Naive thymus-derived CD8-positive, alpha-beta T cell (primary cell): ENCODE measurements around the gene TIGIT. TPM values are rescaled to one million over a fixed set of nuclear protein-coding genes. Genes with fewer than 3 reads are reported as not detected.
A peak's percentile ranks its signal among the peaks of the same experiment; 100 is the strongest.

Source experiments
- ATAC-seq, 2 donors: fragments of 150-1000 bp; cut with Tn5 transposase in 1 of 2; sonication (Bioruptor Pico), chemical (Tn5 transposase) in 1 of 2; 1 replicate in 1 of 2; 2 replicates in 1 of 2; pipeline ENCODE4 v1.10.0; 2021; ENCODE audit warnings: mild to moderate bottlenecking in 2 of 2, moderate library complexity in 2 of 2
- POLR2A ChIA-PET: fragments of 350-600 bp; sonication (Branson Sonifier 250); formaldehyde crosslinking; loops from one replicate; lab custom pipeline; 2021; ENCODE audit warnings: antibody characterized with exemption; lab: Charles Lee
- DNase-seq, 10 donors: peaks; one replicate each; pipeline versions ENCODE4 v3.0.0 to v3.0.0-alpha.2; 2020 to 2022
- H3K27ac Mint-ChIP-seq, 10 donors: one replicate each; pipeline ENCODE4 v1.8.0; 2020 to 2022; ENCODE audit warnings: mild to moderate bottlenecking in 10 of 10, mixed read lengths in 10 of 10, moderate library complexity in 4 of 10, inconsistent platforms in 1 of 10
- H3K27me3 Mint-ChIP-seq, 5 donors: one replicate each; pipeline ENCODE4 v1.8.0; 2021 to 2022; ENCODE audit warnings: mixed read lengths in 5 of 5
- H3K36me3 Mint-ChIP-seq, 3 donors: one replicate each; pipeline ENCODE4 v1.8.0; 2020 to 2022; ENCODE audit warnings: mixed read lengths in 3 of 3, mild to moderate bottlenecking in 2 of 3, inconsistent platforms in 1 of 3
- H3K4me1 Mint-ChIP-seq, 4 donors: one replicate each; pipeline ENCODE4 v1.8.0; 2021 to 2022; ENCODE audit warnings: mixed read lengths in 4 of 4
- H3K4me3 Mint-ChIP-seq, 10 donors: one replicate each; pipeline ENCODE4 v1.8.0; 2020 to 2022; ENCODE audit warnings: mild to moderate bottlenecking in 10 of 10, mixed read lengths in 10 of 10, moderate library complexity in 6 of 10, inconsistent platforms in 1 of 10
- H3K9me3 Mint-ChIP-seq, 9 donors: one replicate each; pipeline ENCODE4 v1.8.0; 2020 to 2022; ENCODE audit warnings: mixed read lengths in 9 of 9, mild to moderate bottlenecking in 3 of 9, inconsistent platforms in 1 of 9, moderate library complexity in 1 of 9
- polyA plus RNA-seq, 3 donors: library from polyadenylated mRNA; unstranded; fragments of 300-500 nt; fragmentation: Illumina TruSeq; gene quantifications; one replicate each; pipeline ENCODE4 v1.2.3, GENCODE V29; 2021
- total RNA-seq, 8 experiments: library from RNA in 2 of 8; stranded (reverse) in 2 of 8; gene quantifications; one replicate each; pipeline ENCODE4 v1.2.3 and lab custom pipeline; 2021 to 2026

Gene TIGIT
- total and polyA plus RNA-seq, 5 experiments from 2014 or later, result 1.5 to 58.2 (median 5.0) TPM

DNA sequence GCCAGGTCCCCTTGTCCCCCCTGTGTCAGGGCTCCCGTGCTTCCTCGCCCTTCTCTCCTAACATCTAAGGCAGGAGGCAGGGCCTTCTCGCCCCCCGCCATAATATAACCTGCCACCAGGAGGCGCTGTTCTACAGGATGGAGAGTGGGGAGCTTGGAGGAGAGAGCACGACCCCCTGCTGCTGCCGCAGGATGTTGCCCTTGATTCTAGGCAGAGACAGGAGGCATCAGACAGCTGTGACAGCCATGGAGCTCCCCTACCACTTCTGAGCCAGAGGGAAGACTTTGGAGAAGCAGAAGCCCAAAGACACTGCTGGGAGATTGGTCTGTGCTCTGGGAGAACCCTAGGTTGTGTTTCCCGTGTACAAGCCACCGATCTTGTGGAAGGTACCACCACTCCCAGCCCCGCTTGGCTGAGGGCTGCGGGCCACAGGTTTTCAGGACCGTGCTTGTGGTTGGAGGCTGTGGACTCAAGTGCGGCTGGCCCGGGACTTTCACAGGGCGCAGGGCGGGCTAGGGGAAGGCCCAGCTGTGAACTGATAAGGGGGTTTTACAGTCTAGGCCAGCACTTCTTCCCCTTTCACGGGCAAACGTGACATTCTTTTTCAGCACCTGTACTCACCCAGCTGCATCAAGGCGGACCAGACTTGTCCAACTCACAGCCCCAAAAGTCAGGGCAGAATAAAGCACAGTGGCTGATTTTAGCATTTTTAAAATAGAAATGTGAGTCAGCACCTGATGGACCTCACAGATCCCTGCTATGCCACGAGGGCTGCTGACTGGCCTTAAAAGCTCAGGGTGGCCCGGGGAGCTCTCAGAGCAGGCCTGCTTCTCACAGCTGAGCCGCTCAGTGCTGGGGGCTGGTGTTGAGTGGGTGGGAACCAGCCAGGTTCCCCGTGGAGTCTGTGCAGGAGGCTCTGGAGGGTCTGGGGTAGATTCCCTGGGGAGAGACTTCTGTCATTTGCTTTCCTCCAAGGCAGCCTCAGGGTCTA is 2.6 kb upstream of the TIGIT start:
- Mint-ChIP-seq H3K9me3 (no peaks in the 10 kb centered on the region), H3K27ac (peak overlapping the region; percentile 82 to 93 (median 90)), H3K36me3 (no peaks in the 10 kb centered on the region), H3K4me3 (peak overlapping the region; percentile 51 to 88 (median 67)), H3K27me3 (no peaks in the 10 kb centered on the region), H3K4me1 (peaks cover 9 to 49% (median 14%) of the 10 kb centered on the region in 4 donors)
- peak; percentile 65 to 95 (median 86) for DNase-seq
- POLR2A ChIA-PET, result interaction anchor here (0.8 to 5.0 kb wide), 7 partner anchors 14 to 139 kb away, joined by 3 to 63 read pairs (median 5); no protein-coding TSS in a partner anchor
- peak; percentile 83 to 86 for ATAC-seq

DNA sequence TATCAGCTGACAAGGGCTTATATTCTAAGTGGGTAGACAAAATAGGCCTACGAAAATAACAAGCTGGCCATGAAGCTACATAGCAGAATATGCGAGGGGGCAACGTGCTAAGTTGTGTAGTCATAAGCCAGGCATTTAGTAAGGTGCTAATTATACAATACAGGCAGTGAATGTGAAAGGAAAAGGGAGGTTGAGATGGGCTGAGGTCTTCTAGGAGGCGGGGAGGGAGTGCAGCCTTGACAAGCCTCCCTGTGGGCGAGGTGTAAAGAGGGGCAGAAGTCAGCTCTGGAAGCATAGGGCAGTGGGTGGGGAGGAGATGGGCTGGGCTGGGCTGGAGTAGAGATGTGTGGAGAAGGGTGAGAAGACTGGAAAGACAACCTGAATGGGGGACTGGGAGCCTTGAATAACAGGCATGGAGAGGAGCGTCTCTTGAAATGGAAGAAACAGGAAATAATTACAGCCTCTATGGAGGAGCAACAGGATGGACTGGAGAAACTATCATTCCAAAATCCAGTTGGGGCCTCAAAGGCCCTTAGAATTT is 1.2 kb downstream of the TIGIT start:
- DNase-seq (no peak), ATAC-seq (no peak)
- Mint-ChIP-seq H3K27me3 (no peaks in the 10 kb centered on the region), H3K27ac (peak overlapping the region in 7 of 10 donors; percentile 34 to 91 (median 76)), H3K4me3 (peak overlapping the region in 8 of 10 donors; percentile 18 to 87 (median 51)), H3K9me3 (no peaks in the 10 kb centered on the region), H3K4me1 (peaks cover 7 to 68% (median 19%) of the 10 kb centered on the region in 4 donors), H3K36me3 (no peaks in the 10 kb centered on the region)
- POLR2A ChIA-PET, result interaction anchor here (1.4 to 5.0 kb wide), 2 partner anchors 81 kb away, joined by 15 to 63 read pairs; no protein-coding TSS in a partner anchor

DNA sequence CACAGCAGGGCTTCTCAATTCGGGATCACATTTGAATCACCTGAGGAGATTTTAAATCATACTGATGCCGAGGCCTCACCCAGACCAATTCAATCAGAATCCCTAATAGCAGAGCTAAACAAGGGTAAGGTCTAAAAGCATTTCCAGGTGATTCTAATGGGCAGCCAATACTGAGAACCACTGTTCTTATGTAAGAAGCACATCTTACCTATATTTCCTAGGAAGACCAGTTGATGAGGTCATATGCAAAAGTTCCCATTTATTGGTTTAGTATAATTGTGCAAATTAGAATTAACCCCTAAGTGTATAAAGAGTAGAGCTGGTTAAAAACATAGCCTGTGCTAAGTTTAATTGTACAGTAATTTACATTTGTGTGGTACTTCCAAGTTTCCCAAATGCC is 2.1 kb downstream of the TIGIT start:
- Mint-ChIP-seq H3K9me3 (no peaks in the 10 kb centered on the region), H3K4me1 (peaks cover 3 to 68% (median 17%) of the 10 kb centered on the region in 4 donors), H3K27ac (peak overlapping the region in 5 of 10 donors; percentile 18 to 91 (median 46)), H3K36me3 (no peaks in the 10 kb centered on the region), H3K27me3 (no peaks in the 10 kb centered on the region), H3K4me3 (peak overlapping the region in 4 of 10 donors; percentile 19 to 87 (median 62))
- ATAC-seq (no peak), DNase-seq (no peak)
- POLR2A ChIA-PET, result interaction anchor here (1.4 kb wide), 1 partner anchor 82 kb away, joined by 15 read pairs; no protein-coding TSS in a partner anchor

- H3K27ac Mint-ChIP-seq, result peak overlapping the region in 6 of 10 donors; percentile 12 to 92 (median 45)
- H3K36me3 Mint-ChIP-seq, result no peaks in the 10 kb centered on the region
- peak in 6 of 10 donors; percentile 3 to 66 (median 34) for DNase-seq
- peak; percentile 70 to 73 for ATAC-seq
- peak overlapping the region in 8 of 10 donors; percentile 6 to 80 (median 40) for H3K4me3 Mint-ChIP-seq
- H3K9me3 Mint-ChIP-seq, result no peaks in the 10 kb centered on the region
- no peaks in the 10 kb centered on the region for H3K27me3 Mint-ChIP-seq
- POLR2A ChIA-PET, result interaction anchor here (1.1 to 2.0 kb wide), 2 partner anchors 38 to 85 kb away, joined by 3 to 21 read pairs; no protein-coding TSS in a partner anchor
- H3K4me1 Mint-ChIP-seq, result peaks cover 0 to 49% (median 14%) of the 10 kb centered on the region in 4 donors
These were observed 5.6 kb downstream of the TIGIT start for GRCh38 chr3:114299421-114299820.

DNA sequence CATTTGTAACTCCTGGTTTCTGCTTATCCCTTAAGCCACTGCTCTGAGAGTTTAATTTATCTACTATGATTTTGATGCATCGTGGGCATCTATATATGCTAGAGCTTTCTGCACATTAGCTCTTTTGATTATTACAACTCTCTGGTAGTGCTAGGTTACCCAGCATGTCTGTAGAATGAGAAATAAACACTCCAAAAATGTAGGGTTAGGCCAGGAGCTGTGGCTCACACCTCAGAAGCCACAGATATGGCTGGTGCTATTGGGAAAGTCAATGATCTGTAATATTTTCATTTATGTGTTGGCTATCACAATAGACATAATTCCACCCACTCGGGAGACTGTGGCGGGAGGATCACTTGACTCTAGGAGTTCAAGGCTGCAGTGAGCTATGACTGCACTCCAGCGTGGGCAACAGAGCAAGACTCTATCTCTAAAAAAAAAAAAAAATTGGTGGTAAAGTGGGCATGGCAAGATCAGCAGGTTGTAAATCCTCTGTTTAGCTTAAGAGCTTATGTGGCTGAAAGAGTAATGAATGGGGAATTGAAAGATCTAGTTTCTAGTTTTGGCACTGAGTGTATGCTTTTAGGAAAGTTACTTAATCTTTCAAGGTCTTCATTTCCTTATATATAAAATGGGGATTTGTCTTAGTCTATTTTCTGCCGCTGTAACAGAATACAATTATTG is 6.3 kb downstream of the TIGIT start:
- no peaks in the 10 kb centered on the region for H3K36me3 Mint-ChIP-seq
- ATAC-seq, result no peak
- DNase-seq, result no peak
- POLR2A ChIA-PET, result interaction anchor here (2.0 kb wide), 1 partner anchor 86 kb away, joined by 21 read pairs; no protein-coding TSS in a partner anchor
- H3K27me3 Mint-ChIP-seq, result peaks cover 0 to under 1% (median 0%) of the 10 kb centered on the region in 5 donors
- H3K27ac Mint-ChIP-seq, result peak overlapping the region in 5 of 10 donors; percentile 12 to 92 (median 46)
- peaks cover 0 to 43% (median 10%) of the 10 kb centered on the region in 4 donors for H3K4me1 Mint-ChIP-seq
- peak overlapping the region in 3 of 10 donors; percentile 6 to 80 (median 13) for H3K4me3 Mint-ChIP-seq
- no peaks in the 10 kb centered on the region for H3K9me3 Mint-ChIP-seq

DNA sequence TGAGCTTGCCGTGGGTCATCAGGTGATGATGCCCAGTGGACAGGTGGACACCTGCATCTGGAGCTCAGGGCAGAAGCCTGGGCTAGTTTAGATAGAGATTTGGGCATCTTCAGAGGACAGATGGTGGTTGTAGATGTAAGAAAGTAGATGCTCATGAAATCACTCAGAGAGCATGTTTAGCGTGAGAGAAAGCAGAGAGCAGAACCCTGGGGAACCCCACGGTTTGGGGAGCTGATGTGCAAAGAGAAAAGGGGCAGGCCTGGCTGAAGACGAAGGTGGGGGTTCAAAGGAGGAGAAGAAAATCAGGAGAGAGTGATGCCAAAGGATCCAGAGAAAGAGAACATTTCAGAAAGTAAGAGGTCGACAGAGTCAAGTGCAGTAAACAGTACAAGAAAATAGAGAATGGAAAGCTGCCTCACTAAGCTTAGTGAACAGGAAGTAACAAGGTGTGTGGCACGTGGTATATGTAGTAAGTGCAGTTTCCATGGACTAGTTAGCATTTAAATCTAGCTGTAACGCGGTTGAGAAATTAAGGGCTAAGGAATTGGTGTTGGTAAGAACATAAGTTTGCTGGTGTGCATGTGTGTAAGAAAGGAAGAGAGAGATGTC is 13.5 kb downstream of the TIGIT start:
- H3K4me3 Mint-ChIP-seq, result peak overlapping the region in 8 of 10 donors; percentile 18 to 68 (median 60)
- peaks cover 12 to 34% (median 30%) of the 10 kb centered on the region in 4 donors for H3K4me1 Mint-ChIP-seq
- ATAC-seq (peak; percentile 44 to 58), DNase-seq (peak in 1 of 10 donors; percentile 32)
- peak overlapping the region; percentile 0 to 98 (median 88) for H3K27ac Mint-ChIP-seq
- POLR2A ChIA-PET, result interaction anchor here (0.8 to 2.2 kb wide), 3 partner anchors 16 to 94 kb away, joined by 3 to 12 read pairs (median 5); no protein-coding TSS in a partner anchor
- H3K36me3 Mint-ChIP-seq, result peaks cover 0 to 4% (median 2%) of the 10 kb centered on the region in 3 donors
- H3K27me3 Mint-ChIP-seq, result peaks cover 0 to 8% (median 1%) of the 10 kb centered on the region in 5 donors
- no peaks in the 10 kb centered on the region for H3K9me3 Mint-ChIP-seq

DNA sequence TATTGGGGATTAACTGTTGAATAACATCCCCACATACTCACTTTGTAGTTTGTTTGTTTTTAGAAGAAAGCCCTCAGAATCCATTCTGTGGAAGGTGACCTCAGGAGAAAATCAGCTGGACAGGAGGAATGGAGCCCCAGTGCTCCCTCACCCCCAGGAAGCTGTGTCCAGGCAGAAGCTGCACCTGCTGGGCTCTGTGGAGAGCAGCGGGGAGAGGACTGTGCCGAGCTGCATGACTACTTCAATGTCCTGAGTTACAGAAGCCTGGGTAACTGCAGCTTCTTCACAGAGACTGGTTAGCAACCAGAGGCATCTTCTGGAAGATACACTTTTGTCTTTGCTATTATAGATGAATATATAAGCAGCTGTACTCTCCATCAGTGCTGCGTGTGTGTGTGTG is 14.0 kb downstream of the TIGIT start:
- POLR2A ChIA-PET, result interaction anchor here (0.8 to 2.2 kb wide), 2 partner anchors 20 to 94 kb away, joined by 3 to 12 read pairs; no protein-coding TSS in a partner anchor

DNA sequence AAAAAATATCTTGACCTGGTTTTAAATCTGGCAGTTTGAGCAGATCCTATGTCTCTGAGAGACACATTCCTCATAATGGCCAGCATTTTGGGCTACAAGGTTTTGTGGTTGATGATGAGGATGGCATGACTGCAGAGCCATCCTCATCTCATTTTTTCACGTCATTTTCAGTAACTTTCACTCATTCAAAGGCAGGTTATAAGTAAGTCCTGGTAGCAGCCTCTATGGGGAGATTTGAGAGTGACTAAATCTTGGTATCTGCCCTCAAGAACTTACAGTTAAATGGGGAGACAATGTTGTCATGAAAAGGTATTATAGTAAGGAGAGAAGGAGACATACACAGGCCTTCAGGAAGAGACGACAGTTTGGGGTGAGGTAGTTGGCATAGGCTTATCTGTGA is 14.5 kb downstream of the TIGIT start:
- peaks cover 0 to 8% (median 1%) of the 10 kb centered on the region in 5 donors for H3K27me3 Mint-ChIP-seq
- POLR2A ChIA-PET, result interaction anchor here (2.2 kb wide), 1 partner anchor 95 kb away, joined by 12 read pairs; no protein-coding TSS in a partner anchor
- peak overlapping the region; percentile 51 to 98 (median 88) for H3K27ac Mint-ChIP-seq
- peak; percentile 24 to 33 for ATAC-seq
- peaks cover 12 to 38% (median 30%) of the 10 kb centered on the region in 4 donors for H3K4me1 Mint-ChIP-seq
- H3K9me3 Mint-ChIP-seq, result no peaks in the 10 kb centered on the region
- H3K4me3 Mint-ChIP-seq, result peak overlapping the region in 8 of 10 donors; percentile 3 to 71 (median 36)
- peaks cover 0 to 4% (median 2%) of the 10 kb centered on the region in 3 donors for H3K36me3 Mint-ChIP-seq
- no peak for DNase-seq

More for the DNA sequence above, 14.0 kb downstream of the TIGIT start:
- ATAC-seq (peak in 1 of 2 donors; percentile 35), DNase-seq (no peak)
- H3K4me1 Mint-ChIP-seq, result peaks cover 12 to 34% (median 30%) of the 10 kb centered on the region in 4 donors
- H3K9me3 Mint-ChIP-seq, result no peaks in the 10 kb centered on the region
- H3K36me3 Mint-ChIP-seq, result peaks cover 0 to 4% (median 2%) of the 10 kb centered on the region in 3 donors
- peak overlapping the region in 9 of 10 donors; percentile 51 to 98 (median 89) for H3K27ac Mint-ChIP-seq
- H3K27me3 Mint-ChIP-seq, result peaks cover 0 to 8% (median 1%) of the 10 kb centered on the region in 5 donors
- H3K4me3 Mint-ChIP-seq, result peak overlapping the region in 7 of 10 donors; percentile 18 to 71 (median 64)

- Mint-ChIP-seq H3K27ac (peak overlapping the region; percentile 51 to 98 (median 88)), H3K27me3 (peaks cover 0 to 8% (median 1%) of the 10 kb centered on the region in 5 donors), H3K9me3 (no peaks in the 10 kb centered on the region), H3K4me1 (peaks cover 12 to 43% (median 34%) of the 10 kb centered on the region in 4 donors), H3K36me3 (peaks cover 0 to 4% (median 2%) of the 10 kb centered on the region in 3 donors), H3K4me3 (peak overlapping the region in 9 of 10 donors; percentile 3 to 71 (median 34))
- ATAC-seq (peak; percentile 90 to 93), DNase-seq (peak in 4 of 10 donors; percentile 14 to 31 (median 27))
- POLR2A ChIA-PET, result interaction anchor here (2.2 kb wide), 1 partner anchor 95 kb away, joined by 12 read pairs; no protein-coding TSS in a partner anchor
These were observed 15.0 kb downstream of the TIGIT start for GRCh38 chr3:114308830-114309229.

DNA sequence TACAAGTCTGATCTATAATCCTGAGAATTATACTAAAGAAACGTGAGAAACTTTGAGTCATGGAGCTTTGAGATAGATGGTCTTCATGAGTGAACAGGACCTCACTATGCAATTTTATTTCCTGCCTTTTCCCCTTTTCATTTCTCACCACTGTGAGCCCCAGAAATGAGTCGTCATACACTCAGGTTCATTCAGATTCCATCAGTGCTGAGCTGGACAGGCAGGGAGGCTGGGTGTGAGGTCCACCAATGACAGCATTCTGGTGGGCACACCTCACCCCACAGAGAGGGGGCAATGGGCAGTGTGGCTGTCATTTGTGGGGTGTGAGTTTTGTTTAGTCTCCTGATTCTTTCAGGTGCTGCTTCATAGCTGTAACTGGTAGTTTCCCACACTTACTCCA is 16.9 kb downstream of the TIGIT start:
- POLR2A ChIA-PET, result no interaction called here
- ATAC-seq, result no peak
- H3K9me3 Mint-ChIP-seq, result no peaks in the 10 kb centered on the region

DNA sequence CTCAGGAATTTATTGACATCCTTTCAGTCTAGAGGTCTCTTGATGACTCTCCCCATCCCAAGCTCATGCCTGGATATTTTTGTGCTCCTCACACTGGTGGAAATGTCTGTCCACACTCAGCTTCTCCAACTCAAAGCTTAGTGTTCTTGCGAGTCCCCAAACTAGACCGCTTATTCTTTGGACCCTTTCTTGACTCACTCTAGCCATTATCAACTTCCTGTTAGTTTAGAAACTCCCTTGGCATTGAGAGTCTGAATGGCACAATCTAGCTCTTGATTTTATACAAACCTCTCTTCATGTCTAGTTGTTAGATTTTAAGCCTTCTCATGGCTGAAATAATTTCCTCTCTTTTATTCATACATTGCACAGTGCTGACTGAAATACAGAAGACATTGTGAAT is 19.6 kb downstream of the TIGIT start:
- H3K9me3 Mint-ChIP-seq, result no peaks in the 10 kb centered on the region
- POLR2A ChIA-PET, result no interaction called here
- H3K4me1 Mint-ChIP-seq, result peaks cover 11 to 52% (median 31%) of the 10 kb centered on the region in 4 donors
- peak overlapping the region in 3 of 10 donors; percentile 34 to 73 (median 63) for H3K27ac Mint-ChIP-seq
- no peaks in the 10 kb centered on the region for H3K27me3 Mint-ChIP-seq
- DNase-seq (no peak), ATAC-seq (no peak)
- H3K36me3 Mint-ChIP-seq, result peaks cover 0 to 8% (median 0%) of the 10 kb centered on the region in 3 donors
- no peak overlapping the region for H3K4me3 Mint-ChIP-seq

More for the DNA sequence above, 16.9 kb downstream of the TIGIT start:
- no peak for DNase-seq
- H3K4me1 Mint-ChIP-seq, result peaks cover 14 to 52% (median 42%) of the 10 kb centered on the region in 4 donors
- H3K36me3 Mint-ChIP-seq, result peaks cover 0 to 5% (median 2%) of the 10 kb centered on the region in 3 donors
- H3K4me3 Mint-ChIP-seq, result no peak overlapping the region
- peak overlapping the region in 3 of 10 donors; percentile 45 to 84 (median 55) for H3K27ac Mint-ChIP-seq
- H3K27me3 Mint-ChIP-seq, result peaks cover 0 to 1% (median 0%) of the 10 kb centered on the region in 5 donors
